Measurements from ENCODE around the gene TMEM39B. TPM values are rescaled to one million over a fixed set of nuclear protein-coding genes. Genes with fewer than 3 reads are reported as not detected.
"Not testable (repeated sequence)": the region's sequence is repeated elsewhere in the genome, so short reads cannot be mapped to it uniquely, and the experiment has no call there.

Gene TMEM39B
- polyA plus RNA-seq, 3 donors from 2014 or later: 0.94 to 2.3 (median 2.0) TPM

- Mint-ChIP-seq H3K27me3 (ENCODE audit: low read depth in 3 of 3) (peaks cover 0 to 3% (median 2%) of the 10 kb centered on the region in 3 donors), H3K36me3 (no peaks in the 10 kb centered on the region), H3K4me3 (peak overlapping the region in 1 of 5 donors; percentile 6), H3K27ac (peak overlapping the region in 4 of 6 donors; percentile 40 to 65 (median 52)), H3K9me3 (no peaks in the 10 kb centered on the region), H3K4me1 (peaks cover 38 to 58% of the 10 kb centered on the region in 2 donors)
- no peak for DNase-seq
These were observed 55.7 kb downstream of the TMEM39B start for GRCh38 chr1:32128479-32128878.

DNA sequence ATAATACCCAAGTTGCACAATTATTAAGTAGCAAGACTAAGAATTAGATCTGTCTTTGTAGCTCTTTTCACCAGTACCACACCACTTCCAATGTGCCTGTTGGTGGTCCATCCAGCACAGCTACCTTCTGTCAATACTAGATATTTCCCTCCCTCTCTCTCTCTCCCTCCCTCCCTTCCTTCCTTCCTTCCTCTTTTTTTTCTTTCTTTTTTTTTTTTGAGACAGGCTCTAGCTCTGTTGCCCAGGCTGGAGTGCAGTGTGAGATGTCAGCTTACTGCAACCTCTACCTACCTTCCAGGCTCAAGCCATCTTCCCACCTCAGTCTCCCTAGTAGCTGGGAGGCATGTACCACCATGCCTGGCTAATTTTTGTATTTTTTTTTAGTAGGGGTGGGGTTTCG lies 56.2 kb downstream of the TMEM39B start:
- peak overlapping the region in 2 of 5 donors; percentile 15 to 34 for H3K4me3 Mint-ChIP-seq
- peak overlapping the region in 4 of 6 donors; percentile 44 to 82 (median 62) for H3K27ac Mint-ChIP-seq
- peaks cover 39 to 58% of the 10 kb centered on the region in 2 donors for H3K4me1 Mint-ChIP-seq

DNA sequence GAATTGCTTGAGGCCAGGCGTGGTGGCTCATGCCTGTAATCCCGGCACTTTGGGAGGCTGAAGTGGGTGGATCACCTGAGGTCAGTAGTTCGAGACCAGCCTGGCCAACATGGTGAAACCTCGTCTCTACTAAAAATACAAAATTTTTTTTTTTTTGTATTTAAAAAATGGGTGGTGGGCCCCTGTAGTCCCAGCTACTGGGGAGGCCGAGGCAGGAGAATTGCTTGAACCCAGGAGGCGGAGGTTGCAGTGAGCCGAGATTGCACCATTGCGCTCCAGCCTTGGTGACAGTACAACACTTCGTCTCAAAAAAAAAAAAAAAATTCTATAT lies 61.2 kb downstream of the TMEM39B start:
- not testable (repeated sequence) for H3K27ac Mint-ChIP-seq; H3K27me3 Mint-ChIP-seq (ENCODE audit: low read depth in 3 of 3); H3K36me3 Mint-ChIP-seq; DNase-seq; H3K4me3 Mint-ChIP-seq; H3K9me3 Mint-ChIP-seq
- H3K4me1 Mint-ChIP-seq: peaks cover 29 to 52% of the 10 kb centered on the region in 2 donors

More for the DNA sequence above, 56.2 kb downstream of the TMEM39B start:
- peaks cover 0 to 3% (median 2%) of the 10 kb centered on the region in 3 donors for H3K27me3 Mint-ChIP-seq (ENCODE audit: low read depth in 3 of 3)
- no peaks in the 10 kb centered on the region for H3K9me3 Mint-ChIP-seq
- H3K36me3 Mint-ChIP-seq: no peaks in the 10 kb centered on the region
- no peak for DNase-seq

- Mint-ChIP-seq H3K27ac (no peak overlapping the region), H3K9me3 (no peaks in the 10 kb centered on the region), H3K4me3 (no peak overlapping the region), H3K4me1 (peaks cover 39 to 54% of the 10 kb centered on the region in 2 donors), H3K36me3 (peaks cover 0 to 3% (median 0%) of the 10 kb centered on the region in 3 donors), H3K27me3 (ENCODE audit: low read depth in 3 of 3) (peaks cover 0 to 6% (median 0%) of the 10 kb centered on the region in 3 donors)
- no peak for DNase-seq
These were observed 64.4 kb downstream of the TMEM39B start for GRCh38 chr1:32137111-32137510.

DNA sequence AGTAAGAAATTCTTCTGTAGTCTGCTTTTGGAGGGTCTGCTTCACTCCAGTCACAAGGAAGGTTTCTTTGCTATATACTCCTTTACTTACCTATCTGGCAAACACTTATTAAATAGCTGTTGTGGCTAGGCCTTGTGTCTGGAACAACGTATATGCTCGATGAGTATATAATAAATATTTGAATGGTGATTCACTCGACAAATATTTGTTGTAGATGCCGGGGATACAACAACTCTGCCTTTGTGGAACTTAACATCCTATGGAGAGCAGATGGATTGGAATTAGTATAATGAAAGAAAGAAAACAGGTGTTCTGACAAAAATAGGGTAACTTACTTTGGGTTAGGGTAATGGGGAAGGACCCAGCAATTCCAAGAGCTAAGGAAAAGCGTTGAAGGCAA lies 66.2 kb downstream of the TMEM39B start:
- H3K9me3 Mint-ChIP-seq: no peaks in the 10 kb centered on the region
- peaks cover 0 to 5% (median 0%) of the 10 kb centered on the region in 3 donors for H3K27me3 Mint-ChIP-seq (ENCODE audit: low read depth in 3 of 3)
- DNase-seq: no peak
- peaks cover 0 to 3% (median 0%) of the 10 kb centered on the region in 3 donors for H3K36me3 Mint-ChIP-seq
- peak overlapping the region in 4 of 6 donors; percentile 25 to 70 (median 44) for H3K27ac Mint-ChIP-seq
- peaks cover 48 to 69% of the 10 kb centered on the region in 2 donors for H3K4me1 Mint-ChIP-seq
- no peak overlapping the region for H3K4me3 Mint-ChIP-seq

GRCh38 chr1:32142446-32143301 lies 69.9 kb downstream of the TMEM39B start:
- H3K4me3 Mint-ChIP-seq: peak overlapping the region in 1 of 5 donors; percentile 11
- H3K27ac Mint-ChIP-seq: peak overlapping the region in 2 of 6 donors; percentile 54 to 78
- no peak for DNase-seq
- H3K36me3 Mint-ChIP-seq: peaks cover 0 to under 1% (median 0%) of the 10 kb centered on the region in 3 donors
- no peaks in the 10 kb centered on the region for H3K9me3 Mint-ChIP-seq
- H3K27me3 Mint-ChIP-seq (ENCODE audit: low read depth in 3 of 3): peaks cover 0 to 5% (median 0%) of the 10 kb centered on the region in 3 donors
- H3K4me1 Mint-ChIP-seq: peaks cover 50 to 77% of the 10 kb centered on the region in 2 donors

DNA sequence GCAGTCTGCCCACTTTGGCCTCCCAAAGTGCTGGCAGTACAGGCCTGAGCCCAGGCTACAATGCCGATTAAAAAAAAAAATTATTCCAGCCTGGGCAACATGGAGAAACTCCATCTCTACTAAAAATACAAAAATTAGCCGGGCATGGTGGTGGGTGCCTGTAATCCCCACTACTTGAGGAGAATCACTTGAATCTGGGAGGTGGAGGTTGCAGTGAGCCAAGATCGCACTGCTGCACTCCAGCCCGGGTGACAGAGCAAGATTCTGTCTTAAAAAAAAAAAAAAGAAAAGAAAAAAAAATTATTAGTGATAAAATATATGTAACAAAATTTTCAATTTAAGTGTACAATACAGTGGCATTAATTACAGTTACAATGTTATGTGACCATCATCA lies 70.6 kb downstream of the TMEM39B start:
- not testable (repeated sequence) for H3K9me3 Mint-ChIP-seq; H3K27ac Mint-ChIP-seq; H3K4me3 Mint-ChIP-seq; H3K36me3 Mint-ChIP-seq; DNase-seq; H3K27me3 Mint-ChIP-seq (ENCODE audit: low read depth in 3 of 3)
- peaks cover 48 to 77% of the 10 kb centered on the region in 2 donors for H3K4me1 Mint-ChIP-seq

DNA sequence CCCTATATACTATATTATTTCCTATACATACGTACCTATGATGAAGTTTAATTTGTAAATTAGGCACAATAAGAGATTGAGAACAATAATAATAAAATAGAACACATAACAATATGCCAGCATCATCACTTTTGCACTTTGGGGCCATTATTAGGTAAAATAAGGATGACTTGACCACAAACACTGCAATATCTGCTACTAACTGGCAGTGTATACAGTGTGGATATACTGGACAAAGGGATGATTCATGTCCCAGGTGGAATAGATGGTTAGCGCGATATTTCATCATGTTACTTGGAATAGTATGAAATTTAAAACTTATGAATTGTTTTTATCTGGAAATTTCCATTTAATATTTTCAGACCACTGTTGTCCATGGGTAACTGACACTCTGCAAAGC lies 71.3 kb downstream of the TMEM39B start:
- DNase-seq: no peak
- no peak overlapping the region for H3K4me3 Mint-ChIP-seq
- peaks cover 0 to 9% (median 4%) of the 10 kb centered on the region in 6 donors for H3K9me3 Mint-ChIP-seq
- H3K36me3 Mint-ChIP-seq: peaks cover 8 to 13% (median 9%) of the 10 kb centered on the region in 3 donors
- H3K4me1 Mint-ChIP-seq: peaks cover 41 to 74% of the 10 kb centered on the region in 2 donors
- no peak overlapping the region for H3K27ac Mint-ChIP-seq
- H3K27me3 Mint-ChIP-seq (ENCODE audit: low read depth in 3 of 3): peaks cover 0 to 2% (median 0%) of the 10 kb centered on the region in 3 donors

- Mint-ChIP-seq H3K36me3 (peaks cover 9 to 18% (median 11%) of the 10 kb centered on the region in 3 donors), H3K9me3 (peaks cover 0 to 10% (median 5%) of the 10 kb centered on the region in 6 donors), H3K4me1 (peaks cover 27 to 67% of the 10 kb centered on the region in 2 donors), H3K27ac (peak overlapping the region in 1 of 6 donors; percentile 43)
- not testable (repeated sequence) for H3K27me3 Mint-ChIP-seq (ENCODE audit: low read depth in 3 of 3); H3K4me3 Mint-ChIP-seq; DNase-seq
These were observed 75.1 kb downstream of the TMEM39B start for GRCh38 chr1:32147799-32148198.

GRCh38 chr1:32150847-32151246 lies 78.1 kb downstream of the TMEM39B start:
- Mint-ChIP-seq H3K27me3 (ENCODE audit: low read depth in 3 of 3) (peaks cover 0 to 1% (median 0%) of the 10 kb centered on the region in 3 donors), H3K4me3 (no peak overlapping the region), H3K36me3 (peaks cover 11 to 19% (median 13%) of the 10 kb centered on the region in 3 donors), H3K9me3 (peaks cover 0 to 10% (median 5%) of the 10 kb centered on the region in 6 donors), H3K27ac (no peak overlapping the region), H3K4me1 (peaks cover 14 to 54% of the 10 kb centered on the region in 2 donors)
- DNase-seq: no peak

GRCh38 chr1:32151319-32151787 lies 78.6 kb downstream of the TMEM39B start:
- DNase-seq: no peak
- peaks cover 11 to 24% (median 18%) of the 10 kb centered on the region in 3 donors for H3K36me3 Mint-ChIP-seq
- H3K4me1 Mint-ChIP-seq: peaks cover 12 to 49% of the 10 kb centered on the region in 2 donors
- peaks cover 0 to 10% (median 5%) of the 10 kb centered on the region in 6 donors for H3K9me3 Mint-ChIP-seq
- H3K4me3 Mint-ChIP-seq: no peak overlapping the region
- H3K27ac Mint-ChIP-seq: no peak overlapping the region
- peaks cover 0 to 1% (median 1%) of the 10 kb centered on the region in 3 donors for H3K27me3 Mint-ChIP-seq (ENCODE audit: low read depth in 3 of 3)
